T47D (cell line): ENCODE data around the gene BAIAP2.

Experiments used
- DNase-seq, 2 experiments: peaks; one replicate each; pipeline versions ENCODE4 v3.0.0 to v3.0.0-alpha.2; 2011 to 2012; ENCODE audit warnings: low read depth in 1 of 2, low spot score in 1 of 2
- JUND ChIP-seq: IDR thresholded peaks from 2 replicates; pipeline ENCODE4 v1.6.1; 2012; ENCODE audit warnings: low read depth
- in situ Hi-C: cut with HindIII; loops from 2 replicates; pipeline ENCODE4 v1.10.0; 2016; ENCODE audit warnings: low sequenced_read_pairs, low pct_unique_long_range_greater_than_20kb

Gene BAIAP2, protein sequence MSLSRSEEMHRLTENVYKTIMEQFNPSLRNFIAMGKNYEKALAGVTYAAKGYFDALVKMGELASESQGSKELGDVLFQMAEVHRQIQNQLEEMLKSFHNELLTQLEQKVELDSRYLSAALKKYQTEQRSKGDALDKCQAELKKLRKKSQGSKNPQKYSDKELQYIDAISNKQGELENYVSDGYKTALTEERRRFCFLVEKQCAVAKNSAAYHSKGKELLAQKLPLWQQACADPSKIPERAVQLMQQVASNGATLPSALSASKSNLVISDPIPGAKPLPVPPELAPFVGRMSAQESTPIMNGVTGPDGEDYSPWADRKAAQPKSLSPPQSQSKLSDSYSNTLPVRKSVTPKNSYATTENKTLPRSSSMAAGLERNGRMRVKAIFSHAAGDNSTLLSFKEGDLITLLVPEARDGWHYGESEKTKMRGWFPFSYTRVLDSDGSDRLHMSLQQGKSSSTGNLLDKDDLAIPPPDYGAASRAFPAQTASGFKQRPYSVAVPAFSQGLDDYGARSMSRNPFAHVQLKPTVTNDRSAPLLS

DNA sequence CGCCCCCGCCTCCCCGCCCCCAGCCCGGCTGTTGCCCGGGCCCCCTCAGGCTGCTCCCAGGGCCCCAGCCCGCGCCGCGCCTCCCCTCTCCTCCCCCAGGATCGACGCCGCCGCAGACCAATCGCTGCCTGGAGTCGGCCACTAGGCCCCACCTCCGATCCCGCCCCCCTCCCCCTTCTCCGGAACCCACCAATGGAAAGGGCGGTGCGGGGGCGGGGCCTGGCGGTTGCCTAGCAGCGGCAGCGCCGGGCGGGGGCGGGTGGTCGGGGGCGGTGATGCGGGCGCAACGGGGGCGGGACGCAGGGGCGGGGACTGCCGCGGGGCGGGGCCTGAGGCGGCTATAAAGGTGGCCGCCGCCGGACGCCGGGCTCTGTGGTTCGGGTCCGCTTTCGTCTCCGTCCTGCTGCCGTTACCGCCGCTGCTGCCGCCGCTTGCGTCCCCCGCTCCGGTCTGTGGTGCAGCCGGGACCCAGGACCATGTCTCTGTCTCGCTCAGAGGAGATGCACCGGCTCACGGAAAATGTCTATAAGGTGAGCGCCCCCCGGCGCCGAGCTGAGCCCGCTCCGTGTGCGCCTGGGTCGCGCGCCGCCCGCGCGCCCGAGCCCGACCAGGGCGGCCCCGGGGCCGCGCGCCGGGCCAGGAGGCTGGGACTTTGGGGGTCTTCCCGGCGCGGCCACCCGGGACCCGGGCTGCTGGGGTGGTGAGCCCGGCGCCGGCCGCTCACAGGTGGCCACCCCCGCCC, at the start of gene BAIAP2:
Gene BAIAP2 (plus strand): TSS at position 373 of the 742 bp plus-strand sequence. CDS start 104 bp downstream, at position 477.
- TF ChIP-seq JUND: no peak
- peak; percentile 97 to 99 for DNase-seq
- in situ Hi-C loops: no loop called here

DNA sequence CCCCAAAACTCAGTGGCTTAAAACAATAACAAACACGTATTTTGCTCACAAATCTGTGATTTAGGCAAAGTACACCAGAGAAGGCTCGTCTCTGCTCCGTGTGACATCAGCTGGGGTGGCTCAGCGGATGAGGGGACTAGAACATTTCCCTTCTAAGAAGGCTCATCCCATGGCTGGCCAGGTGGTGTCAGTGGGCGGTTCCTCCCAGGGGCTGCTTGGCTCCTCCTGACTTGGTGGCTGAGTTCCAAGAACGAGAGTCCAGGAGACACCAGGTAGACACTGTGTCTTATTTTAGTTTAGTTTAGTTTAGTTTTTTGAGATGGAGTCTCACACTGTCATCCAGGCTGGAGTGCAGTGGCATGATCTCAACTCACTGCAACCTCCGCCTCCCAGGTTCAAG, 48.9 kb upstream of the BAIAP2 start:
- DNase-seq: no peak
- in situ Hi-C loops: no loop called here

DNA sequence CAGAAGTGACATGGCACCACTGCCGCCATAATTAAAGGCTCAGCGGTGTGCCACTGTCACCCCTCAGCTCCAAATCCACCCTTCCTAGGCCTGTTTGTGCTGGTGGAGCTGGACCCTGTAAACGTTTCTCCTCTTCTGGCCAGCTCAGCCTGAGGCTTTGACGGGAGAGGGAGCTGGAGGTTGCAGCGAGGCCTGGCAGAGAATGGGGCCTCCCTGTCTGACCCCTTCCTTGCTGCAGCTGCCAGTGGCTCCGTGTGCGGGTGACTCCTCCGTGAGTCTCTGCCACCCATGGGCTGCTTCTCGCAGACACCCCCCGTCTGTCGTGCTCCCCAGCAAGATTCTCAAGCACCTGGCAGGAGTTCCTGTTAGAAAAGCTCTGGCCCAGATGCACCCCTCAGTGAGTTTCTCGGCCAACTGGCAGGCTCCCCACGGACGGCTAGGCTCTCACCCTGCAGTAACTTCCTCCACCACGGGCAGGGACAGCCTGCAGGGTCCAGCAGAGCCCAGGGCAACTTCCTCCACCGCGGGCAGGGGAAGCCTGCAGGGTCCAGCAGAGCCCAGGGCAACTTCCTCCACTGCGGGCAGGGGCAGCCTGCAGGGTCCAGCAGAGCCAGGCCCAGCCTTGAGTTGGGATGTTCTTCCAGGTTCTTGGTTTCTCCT, 48.0 kb upstream of the BAIAP2 start:
- no peak for TF ChIP-seq JUND
- no peak for DNase-seq
- in situ Hi-C loops: no loop called here

More for the DNA sequence above, 48.9 kb upstream of the BAIAP2 start:
- TF ChIP-seq JUND: no peak

DNA sequence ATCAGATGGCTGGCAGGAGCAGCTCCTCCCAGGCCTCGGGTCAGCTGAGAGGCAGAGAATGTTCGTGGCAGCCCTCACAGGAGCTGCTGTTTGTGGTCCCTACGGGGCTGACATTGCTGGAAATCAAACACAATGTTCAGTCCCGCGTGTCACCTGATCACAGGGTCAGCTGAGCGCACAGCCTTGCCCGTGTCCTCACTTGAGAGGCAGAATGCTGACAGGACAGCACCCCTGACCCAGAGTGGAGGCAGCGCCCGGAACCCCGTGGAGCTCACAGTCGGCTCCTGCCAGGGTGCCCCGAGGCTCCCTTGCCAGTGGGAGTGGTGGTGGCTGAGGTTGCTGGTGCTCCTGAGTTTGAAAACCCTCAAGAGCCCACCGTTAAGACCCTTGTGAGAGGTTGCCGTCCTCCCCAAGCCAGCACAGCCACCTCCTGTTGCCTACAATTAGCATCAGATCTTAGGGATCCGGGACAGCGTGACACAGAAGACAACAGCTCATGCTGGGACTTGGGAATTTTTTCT, 47.0 kb upstream of the BAIAP2 start:
- DNase-seq: peak in 1 of 2 experiments; percentile 64
- no peak for TF ChIP-seq JUND
- in situ Hi-C loops: no loop called here

DNA sequence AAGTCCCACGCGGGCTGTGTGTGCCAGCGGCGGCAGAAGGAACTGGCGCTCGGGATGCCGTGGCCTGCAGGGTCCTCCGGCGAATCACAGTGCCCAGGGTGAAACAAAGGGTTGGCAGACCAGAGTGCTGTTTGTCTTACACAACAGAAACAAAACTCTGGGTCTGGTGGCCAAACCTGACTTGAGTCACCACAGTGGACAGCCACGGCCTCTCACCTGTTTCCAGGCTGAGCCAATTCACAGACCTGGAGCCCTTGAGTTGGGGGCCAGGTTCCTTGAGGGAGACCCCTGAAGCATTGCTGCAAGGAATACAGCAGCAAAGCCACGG, 45.4 kb upstream of the BAIAP2 start:
- no peak for TF ChIP-seq JUND
- in situ Hi-C loops: no loop called here
- no peak for DNase-seq

DNA sequence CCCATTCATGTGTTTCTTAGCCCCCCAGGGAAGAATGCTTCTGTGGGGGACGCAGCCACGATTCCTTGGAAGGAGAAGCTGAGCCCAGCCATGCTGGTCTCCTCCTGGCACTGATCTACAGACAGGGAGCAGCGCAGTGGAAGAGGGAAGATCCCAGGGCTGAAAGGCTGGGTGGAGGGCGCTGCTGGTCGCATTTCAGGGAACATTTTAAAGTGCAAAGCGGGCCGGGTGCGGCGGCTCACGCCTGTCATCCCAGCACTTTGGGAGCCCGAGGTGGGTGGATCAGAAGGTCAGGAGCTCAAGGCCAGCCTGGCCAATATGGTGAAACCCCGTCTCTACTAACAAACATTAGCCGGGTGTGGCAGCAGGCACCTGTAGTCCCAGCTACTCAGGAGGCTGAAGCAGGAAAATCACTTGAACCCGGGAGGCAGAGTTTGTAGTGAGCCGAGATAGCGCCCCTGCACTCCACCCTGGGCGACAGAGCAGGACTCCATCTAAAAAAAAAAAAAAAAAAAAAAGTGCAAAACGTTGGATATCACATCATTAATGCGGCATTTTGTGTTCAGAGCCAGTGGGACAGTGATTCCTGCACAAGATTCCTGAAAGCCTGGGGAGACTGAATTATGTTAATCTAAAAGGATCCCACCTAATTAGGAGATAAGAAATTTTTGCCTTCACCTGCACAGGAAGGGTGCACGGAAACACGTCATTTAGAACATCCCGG, 43.9 kb upstream of the BAIAP2 start:
- TF ChIP-seq JUND: no peak
- DNase-seq: no peak
- in situ Hi-C loops: no loop called here

DNA sequence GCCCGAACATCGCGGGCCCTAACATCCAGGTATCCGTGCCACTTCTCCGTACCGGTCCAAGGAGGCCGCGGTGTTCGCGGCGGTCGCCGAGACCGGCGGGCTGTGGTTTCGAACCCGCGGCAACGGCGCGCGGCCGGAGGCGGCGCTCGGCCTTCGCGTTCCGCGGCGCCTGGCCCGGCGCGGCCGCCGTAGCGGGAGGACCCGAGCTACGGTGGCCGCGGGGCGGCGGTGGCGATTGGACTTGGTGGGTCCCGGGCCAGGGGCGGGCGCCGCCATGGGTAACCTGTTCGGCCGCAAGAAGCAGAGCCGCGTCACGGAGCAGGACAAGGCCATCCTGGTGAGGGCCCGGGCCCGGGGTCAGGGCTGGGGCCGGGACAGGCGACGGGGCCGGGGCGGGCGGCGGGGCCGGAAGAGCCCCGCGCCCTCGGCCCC, 43.3 kb upstream of the BAIAP2 start, which contains the start of gene CHMP6:
Gene CHMP6 (plus strand): TSS at position 197 of the 432 bp plus-strand sequence. CDS start 78 bp downstream, at position 275.
- peak; percentile 84 to 89 for DNase-seq
- no peak for TF ChIP-seq JUND
- in situ Hi-C loops: no loop called here

DNA sequence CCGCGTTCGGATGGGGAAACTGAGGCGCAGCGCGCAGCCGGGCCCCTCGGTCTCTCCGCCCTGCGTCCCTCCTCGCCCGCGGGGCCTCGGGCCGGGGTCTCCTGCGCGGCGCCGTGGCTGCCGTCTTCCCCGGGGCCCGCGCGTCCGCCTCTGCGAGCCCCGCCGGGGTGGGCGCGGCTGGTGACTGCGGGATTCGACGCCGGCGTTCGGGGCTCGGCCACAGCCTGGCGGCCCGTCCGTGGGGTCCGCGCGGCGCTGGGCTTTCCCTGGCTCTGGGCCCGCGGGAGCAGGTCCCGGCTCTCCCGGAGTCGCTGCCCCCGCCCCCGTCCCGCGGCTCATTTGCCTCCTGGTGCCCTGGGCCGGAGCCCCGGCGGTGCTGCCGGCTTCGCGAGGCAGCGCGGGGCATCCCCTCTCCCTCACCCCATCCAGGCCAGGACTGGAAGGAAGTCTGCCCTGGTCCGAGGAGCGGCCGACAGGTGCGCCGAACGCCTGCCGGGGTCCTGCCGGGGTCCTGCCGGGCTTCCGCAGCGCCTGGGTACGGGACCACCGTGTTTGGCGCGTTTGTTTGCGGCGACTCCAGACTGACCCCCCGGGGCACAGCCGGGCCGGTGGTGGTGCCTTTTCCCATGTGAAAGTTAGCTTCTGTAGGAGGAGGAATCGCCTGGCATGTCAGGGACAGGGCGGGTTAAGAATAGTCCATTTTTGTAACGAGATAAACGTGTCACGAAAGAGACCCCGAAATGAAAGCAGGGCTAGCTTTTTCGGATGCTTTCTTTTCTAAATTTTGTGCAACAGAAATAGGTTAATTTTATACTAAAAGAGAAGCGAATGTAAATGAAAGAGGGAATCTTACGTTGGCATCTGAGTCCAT, 42.6 kb upstream of the BAIAP2 start:
- TF ChIP-seq JUND: no peak
- peak in 1 of 2 experiments; percentile 63 for DNase-seq
- in situ Hi-C loops: no loop called here

DNA sequence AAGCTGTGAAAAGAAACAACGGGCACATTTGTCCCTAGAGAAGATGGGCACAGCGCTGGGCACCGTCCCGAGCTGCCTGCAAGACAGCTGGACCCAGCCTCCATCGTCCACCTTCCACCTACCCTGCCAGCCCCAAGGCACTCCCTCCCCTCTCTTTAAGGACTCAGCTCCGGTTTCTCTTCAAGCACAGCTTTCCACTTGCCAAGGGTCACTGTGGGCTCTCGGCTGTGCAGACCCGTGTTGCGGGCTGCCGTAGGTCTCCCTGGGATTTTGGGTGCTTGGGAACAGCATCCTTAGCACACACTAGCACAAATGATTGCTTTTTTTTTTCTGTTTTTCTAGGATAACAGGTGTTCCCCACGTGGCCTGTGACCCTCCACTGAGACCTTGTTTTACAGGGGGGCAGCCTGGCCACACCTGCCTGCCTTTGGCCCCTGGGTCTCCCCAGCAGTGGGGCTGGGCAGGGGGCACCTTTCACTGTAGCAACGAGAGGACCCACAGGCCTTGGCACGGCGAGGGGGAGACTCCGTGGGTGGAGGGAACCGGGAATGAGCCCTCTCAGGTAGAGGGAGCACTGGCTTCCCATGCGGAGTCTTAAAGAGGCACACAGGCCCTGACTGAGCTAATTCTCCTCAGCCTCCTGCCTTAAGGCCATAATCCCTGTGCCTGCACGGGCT, 41.9 kb upstream of the BAIAP2 start:
- in situ Hi-C loops: no loop called here
- no peak for TF ChIP-seq JUND
- peak in 1 of 2 experiments; percentile 31 for DNase-seq

DNA sequence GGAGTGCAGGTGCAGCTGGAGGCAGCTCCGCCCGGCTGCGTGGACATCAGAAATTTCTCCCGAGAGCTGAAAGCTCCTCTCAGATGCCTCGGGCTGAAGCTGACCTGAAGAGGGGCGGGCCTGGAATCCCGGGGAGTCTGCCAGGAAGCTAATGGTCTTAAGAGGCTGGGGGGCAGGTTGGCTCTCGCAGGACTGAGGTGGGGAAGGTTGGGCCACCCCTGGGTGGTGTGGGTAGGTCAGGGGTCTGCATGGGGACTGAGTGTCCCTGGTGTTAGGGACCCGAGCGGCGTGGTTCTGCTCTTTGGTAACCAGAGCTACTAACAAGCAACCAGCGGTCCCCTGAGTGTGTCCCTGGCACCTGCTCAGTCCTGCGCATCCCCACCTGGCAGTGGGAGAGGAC, 39.8 kb upstream of the BAIAP2 start:
- no peak for TF ChIP-seq JUND
- in situ Hi-C loops: no loop called here
- DNase-seq: no peak
